T follicular helper cell (primary cell): Measurements from ENCODE around the gene POLD4.
"Not testable (repeated sequence)": the region's sequence is repeated elsewhere in the genome, so short reads cannot be mapped to it uniquely, and the experiment has no call there.

Experiments used
- DNase-seq: peaks from one replicate; pipeline ENCODE4 v3.0.0-alpha.2; 2020; ENCODE audit warnings: low read depth

The POLD4 gene

GRCh38 chr11:67352546-67353316 is 615 bp downstream of the POLD4 start:
- DNase-seq, result no peak

- peak; percentile 52 for DNase-seq
Measured at GRCh38 chr11:67351275-67352005, 1.9 kb downstream of the POLD4 start.

- no peak for DNase-seq
Measured at GRCh38 chr11:67349928-67350465, 3.3 kb downstream of the POLD4 start.

GRCh38 chr11:67349457-67349856 is 3.9 kb downstream of the POLD4 start:
- no peak for DNase-seq

- no peak for DNase-seq
Measured at GRCh38 chr11:67349036-67349435, 4.3 kb downstream of the POLD4 start.

GRCh38 chr11:67347964-67348749 is 5.2 kb downstream of the POLD4 start:
- DNase-seq, result no peak

- no peak for DNase-seq
Measured at GRCh38 chr11:67345920-67346819, 7.2 kb downstream of the POLD4 start.

- no peak for DNase-seq
Measured at GRCh38 chr11:67345247-67345919, 8.0 kb downstream of the POLD4 start.

- no peak for DNase-seq
Measured at GRCh38 chr11:67344264-67344663, 9.1 kb downstream of the POLD4 start.

GRCh38 chr11:67337257-67337656 is 16.1 kb downstream of the POLD4 start:
- DNase-seq, result no peak

GRCh38 chr11:67332081-67332691 is 21.2 kb downstream of the POLD4 start:
- no peak for DNase-seq

- no peak for DNase-seq
Measured at GRCh38 chr11:67323526-67323925, 29.8 kb downstream of the POLD4 start.

- no peak for DNase-seq
Measured at GRCh38 chr11:67322049-67322448, 31.3 kb downstream of the POLD4 start.

- DNase-seq, result no peak
Measured at GRCh38 chr11:67321313-67321871, 32.0 kb downstream of the POLD4 start.

- no peak for DNase-seq
Measured at GRCh38 chr11:67320691-67321090, 32.7 kb downstream of the POLD4 start.

GRCh38 chr11:67320011-67320410 is 33.3 kb downstream of the POLD4 start:
- DNase-seq, result no peak

- not testable (repeated sequence) for DNase-seq
Measured at GRCh38 chr11:67318876-67319275, 34.5 kb downstream of the POLD4 start.

- no peak for DNase-seq
Measured at GRCh38 chr11:67317888-67318555, 35.3 kb downstream of the POLD4 start.

- peak; percentile 97 for DNase-seq
Measured at GRCh38 chr11:67317205-67317887, 36.0 kb downstream of the POLD4 start.
